Midbrain (tissue), 1 donor: ENCODE measurements around the gene FIGLA.

Experiments used
- DNase-seq: peaks from one replicate; lab custom pipeline; 2025; lab: John Stamatoyannopoulos, UW

The FIGLA gene, protein sequence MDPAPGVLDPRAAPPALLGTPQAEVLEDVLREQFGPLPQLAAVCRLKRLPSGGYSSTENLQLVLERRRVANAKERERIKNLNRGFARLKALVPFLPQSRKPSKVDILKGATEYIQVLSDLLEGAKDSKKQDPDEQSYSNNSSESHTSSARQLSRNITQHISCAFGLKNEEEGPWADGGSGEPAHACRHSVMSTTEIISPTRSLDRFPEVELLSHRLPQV

DNA sequence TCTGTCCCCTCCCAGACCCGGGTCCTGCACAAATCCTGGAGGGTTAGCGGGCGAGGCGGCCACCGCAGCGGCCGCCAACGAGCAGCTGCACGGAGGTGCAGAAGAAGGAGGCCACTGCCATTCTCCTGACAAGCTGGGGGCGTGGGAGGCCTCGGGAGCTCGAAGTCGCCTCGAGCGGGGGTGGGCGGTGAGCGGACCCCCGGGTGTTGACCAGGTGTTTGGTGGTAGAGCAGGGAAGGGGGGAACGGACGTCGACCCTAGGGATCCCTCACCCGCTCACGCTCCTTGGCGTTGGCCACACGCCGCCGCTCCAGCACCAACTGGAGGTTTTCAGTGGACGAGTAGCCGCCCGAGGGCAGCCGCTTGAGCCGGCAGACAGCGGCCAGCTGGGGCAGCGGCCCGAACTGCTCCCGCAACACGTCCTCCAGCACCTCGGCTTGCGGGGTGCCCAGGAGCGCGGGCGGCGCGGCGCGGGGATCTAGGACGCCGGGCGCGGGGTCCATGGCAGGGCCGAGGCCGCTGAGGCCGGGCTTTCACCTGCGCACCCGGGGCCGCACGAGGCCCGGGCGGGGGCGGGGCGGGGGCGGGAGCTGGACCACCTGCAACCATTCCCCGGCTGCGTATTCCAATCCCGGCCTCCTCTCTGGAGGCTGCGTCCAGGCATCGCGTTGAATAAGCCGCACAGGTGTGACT, at the start of gene FIGLA:
Gene FIGLA (minus strand): TSS at position 508 of the 693 bp plus-strand sequence. CDS start 5 bp downstream, at position 503.
- DNase-seq = no peak

DNA sequence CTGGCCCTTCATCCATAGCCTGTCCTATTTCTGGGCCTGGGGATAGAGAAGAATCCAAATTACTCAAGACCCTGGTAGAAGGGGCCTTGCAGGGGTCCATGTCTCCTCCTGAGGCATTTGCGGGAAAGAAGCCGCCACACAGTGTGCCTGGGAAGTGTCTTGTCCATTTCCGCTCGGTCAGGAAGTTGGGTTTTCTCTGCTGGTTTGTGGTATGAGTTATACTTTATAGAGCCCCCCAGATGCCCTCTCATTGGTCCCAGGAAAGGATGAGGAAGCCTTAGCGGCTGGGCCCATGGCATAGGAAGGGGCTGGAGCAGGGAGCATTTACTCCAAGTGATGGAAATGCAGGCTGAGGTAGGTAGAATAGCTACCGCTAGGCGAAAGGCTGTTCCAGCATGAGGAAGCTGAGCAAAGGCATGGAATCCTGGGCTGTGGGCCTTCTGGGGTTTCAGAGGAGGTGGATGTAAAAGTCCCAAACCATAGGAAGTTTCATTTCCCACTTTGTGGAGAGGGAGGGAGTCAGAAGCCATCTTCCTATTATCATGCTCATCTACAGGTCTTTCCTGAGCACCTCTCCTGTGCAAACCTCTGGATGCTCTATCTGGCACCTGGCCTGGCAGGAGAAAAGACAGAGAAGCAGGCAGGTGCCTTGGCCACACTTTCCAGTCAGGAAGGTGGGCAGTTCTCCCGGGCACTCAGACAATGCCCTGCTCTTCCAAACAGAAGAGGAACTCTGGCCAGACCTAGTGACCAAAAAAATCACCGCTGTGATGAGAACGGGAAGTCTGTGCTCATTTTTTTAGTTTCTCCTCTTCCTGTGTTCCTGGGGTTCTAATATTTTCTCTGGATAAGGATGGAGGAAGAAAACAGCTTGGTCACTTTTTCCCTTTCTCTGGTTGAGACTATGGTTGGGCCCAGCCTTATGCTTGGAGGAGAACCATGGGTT, 47.8 kb upstream of the FIGLA start:
- DNase-seq = no peak

DNA sequence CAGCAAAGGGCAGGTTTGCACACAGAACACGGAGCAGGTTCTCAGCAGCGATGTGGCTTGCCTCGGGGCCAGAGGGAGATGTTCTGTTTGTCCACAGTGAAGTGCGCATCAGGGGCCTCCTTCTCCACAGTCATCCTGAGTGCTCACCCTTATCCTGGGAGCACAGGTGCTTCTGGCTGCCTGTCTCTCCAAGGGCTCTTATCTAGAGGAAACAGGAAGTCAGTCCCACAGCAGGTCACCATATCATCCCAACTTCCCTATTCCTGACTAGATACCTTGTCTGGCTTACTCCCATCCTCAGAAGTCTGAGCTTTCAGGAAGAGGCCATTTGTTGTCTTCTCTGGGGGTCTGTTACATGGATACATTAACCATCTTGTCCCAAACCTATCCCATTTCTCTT, 45.2 kb upstream of the FIGLA start, which contains the start of gene CD207:
Gene CD207 (minus strand): TSS at position 174 of the 400 bp plus-strand sequence. CDS start 40 bp downstream, at position 134.
- DNase-seq = no peak

DNA sequence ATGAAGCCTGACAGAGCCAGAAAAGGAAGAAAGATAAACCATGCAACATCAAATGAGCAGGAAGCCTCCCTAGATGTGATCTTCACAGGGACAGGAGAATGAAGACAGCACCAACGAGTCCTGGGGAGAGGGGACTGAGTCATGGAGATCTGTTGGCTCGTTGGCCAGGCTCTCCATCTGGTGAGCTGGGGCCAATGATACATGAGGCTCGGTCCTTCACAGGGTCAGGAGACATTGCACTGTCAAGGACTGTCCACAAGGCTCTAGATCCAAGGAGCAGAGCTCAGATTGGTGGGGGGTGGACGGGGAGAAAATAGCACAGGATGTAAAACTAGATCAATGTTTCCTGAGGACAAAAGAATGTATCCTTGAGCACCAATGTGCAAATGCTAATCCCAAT, 44.4 kb upstream of the FIGLA start:
- DNase-seq = no peak

DNA sequence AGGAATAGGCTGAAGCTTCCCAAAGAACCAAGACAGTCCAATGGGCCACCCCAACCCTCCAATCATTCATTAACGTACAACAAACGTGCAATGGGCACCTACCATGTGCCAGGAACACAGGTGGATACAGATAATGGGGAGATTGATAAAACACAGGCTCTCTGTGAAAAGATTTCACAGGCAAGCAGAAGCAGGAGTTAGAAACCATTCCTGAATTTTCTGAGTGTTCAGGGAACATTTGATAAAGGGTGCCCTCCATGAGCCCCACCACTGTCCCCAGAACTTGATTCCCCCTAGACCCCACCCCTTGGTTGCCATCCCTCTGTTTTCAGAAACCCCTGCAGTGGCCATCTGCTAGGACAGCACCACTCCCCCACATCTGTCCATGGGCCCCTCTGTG, 43.7 kb upstream of the FIGLA start:
- no peak for DNase-seq

DNA sequence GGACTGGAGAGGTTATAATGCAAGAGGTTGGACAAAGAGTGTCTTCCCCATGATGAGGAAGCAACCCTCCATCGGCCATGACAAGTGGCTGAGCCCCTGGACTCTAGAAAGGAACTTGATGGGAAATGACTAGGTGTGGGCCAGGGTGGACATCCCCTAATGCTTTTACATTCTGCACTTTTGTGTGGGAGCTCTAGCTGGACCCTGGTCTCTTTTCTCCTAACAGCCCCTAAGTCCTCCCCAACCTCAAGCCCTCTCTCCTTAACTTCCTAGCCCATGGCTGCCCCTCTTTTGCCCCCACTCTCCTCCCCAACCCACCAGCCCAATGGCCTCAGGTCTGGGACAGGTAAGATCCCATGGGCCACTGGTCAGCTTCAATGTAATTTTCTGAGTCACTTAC, 42.8 kb upstream of the FIGLA start:
- DNase-seq = no peak

DNA sequence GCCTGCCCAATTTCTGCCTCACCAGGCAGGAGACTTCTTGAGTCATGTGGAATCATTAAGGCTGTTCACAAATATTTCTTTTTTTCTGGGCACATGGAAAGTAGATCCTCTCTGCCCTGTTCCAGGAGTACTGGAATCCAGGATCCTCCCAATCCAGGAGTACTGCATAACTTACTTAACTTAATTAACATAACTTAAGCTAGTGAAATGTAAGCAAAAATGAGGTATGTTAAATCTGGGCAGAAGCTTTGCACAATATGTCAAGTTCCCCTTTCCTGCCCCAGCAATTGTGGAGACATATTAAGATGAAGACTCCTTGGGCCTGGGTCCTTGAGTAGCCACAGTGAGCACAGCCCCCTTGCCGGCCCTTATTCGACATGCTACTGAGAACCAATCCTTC, 41.9 kb upstream of the FIGLA start:
- DNase-seq = no peak

DNA sequence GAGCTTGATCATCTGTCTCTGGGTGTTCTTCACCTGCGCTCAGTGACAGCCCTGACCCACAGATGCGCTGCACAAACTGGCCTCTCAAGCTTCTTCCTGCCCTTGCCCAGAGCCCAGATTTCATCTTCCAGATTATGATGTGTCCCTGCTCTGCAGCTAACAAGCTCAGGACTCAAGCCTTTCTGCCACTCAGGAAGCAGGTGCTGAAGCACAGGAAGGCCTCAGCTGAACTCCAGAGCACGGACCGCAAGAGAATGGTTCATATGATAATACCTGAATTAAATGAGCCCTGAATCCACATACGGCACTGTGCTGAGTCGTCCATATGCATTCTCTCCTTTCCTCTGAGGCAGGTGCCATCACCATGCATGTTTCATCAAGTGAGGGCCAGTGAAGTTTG, 41.4 kb upstream of the FIGLA start:
- no peak for DNase-seq

DNA sequence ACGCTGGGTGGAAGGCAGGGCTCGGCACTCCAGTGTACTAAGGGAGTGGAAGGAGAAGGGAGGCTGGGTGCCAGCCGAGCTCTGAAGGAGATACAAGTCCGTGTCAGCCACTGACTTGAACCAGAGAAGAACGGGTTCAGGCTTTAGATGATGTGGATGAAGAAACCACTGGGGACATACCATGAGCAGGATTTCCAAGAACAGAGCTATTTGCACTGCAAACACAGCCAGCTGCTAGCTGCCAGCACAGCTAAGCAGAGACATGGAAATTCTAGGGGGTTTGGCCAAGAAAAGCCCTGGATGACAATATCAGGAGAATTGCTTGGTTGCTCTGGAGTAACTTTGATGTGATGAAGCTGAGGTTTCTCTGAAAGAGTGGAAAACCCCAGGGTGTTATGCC, 39.9 kb upstream of the FIGLA start:
- no peak for DNase-seq

DNA sequence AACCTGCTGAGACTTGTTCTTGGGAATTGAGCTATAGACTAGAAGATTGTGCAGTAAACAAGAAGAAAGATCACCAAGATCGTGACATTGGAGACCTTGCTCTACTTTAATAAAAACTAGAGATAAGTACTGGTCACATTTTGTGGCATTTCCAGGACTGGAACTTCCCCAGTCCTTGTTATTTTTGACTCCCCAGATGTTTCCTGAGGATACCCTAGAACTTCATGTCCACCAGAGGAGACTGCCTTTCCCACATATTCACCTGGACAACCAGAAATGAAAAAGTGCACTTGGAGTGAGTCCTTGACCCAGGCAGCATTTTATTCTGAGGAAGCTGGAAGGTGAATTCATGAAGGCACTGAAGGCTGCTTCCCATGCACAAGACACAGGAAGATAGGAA, 39.5 kb upstream of the FIGLA start:
- DNase-seq = no peak

DNA sequence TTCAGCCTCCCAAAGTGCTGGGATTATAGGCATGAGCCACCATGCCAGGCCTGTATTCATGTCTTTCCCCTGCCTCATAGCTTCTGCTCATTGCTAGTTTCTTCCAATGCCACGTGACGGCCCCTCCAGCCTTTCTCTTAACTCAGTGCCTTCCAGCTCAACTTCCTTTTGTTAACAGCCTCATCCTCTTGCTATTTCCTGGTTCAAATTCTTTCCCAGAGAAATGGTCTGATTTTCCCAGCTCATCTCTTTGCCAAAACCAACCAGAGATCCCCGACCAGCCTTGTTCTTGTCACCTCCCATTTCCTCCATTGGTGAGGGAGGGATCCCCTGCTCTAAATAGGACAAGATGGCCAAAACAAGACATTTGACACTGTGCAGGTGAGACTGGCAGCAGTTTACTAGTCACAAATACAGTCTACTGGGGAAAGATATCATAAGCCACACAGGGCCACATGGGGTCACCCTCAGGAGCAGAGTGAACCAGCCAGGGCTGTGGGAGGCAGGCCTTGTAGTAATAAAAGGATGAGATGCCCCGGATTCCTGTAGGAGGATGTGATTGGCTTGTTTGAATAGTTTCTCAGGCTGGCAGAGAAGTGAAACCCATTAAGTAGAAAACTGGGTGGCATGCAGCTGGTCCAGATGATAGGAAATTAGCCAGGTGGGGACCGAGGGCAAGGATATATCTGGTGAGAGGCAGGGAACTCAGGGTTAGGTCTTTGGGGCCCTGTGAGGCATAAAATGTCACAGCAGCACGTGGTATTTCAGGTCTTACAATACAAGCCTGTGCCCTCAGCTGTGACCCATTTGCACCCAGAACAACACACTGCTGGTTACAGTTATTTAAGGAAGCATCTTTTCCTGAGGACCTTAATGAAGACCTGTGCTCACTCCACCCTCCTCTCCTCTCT, 38.7 kb upstream of the FIGLA start:
- no peak for DNase-seq

DNA sequence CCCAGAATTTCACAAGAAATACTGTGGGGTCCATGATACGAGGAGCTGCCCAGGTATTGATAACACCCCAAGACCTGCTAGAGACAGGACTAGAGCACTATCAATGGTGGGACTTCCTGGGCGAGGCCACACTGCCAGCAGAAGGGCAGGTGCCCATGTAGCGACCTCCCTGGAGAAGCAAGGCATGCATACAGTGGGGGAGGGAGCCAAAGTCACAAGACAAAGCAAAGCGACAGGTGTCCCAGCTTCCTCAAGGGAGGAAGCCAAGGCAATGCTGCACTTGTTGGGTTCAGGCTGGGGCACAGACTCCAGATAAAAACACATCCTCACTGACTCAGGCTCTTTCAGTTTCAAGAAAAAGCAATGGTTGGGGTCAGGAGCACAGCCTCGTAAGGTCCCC, 37.7 kb upstream of the FIGLA start:
- no peak for DNase-seq

DNA sequence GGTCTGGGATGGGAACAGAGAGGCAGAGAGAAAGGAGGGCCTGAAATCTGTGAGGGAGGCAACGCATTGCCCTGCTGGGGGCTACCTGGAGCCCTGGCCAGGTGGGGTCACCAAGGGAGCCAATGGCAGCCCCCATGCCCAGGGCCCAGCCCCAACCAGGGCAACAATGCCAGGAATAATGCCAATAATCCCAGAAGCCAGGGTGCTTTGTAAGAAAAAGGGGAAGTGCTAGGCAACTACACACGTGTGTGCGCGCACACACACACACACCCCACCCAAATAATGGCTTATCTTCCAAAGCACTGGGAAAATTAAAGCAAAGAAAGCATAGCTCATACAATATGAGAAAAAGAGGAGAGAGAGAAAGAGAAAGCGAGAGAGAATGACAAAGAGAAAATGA, 36.9 kb upstream of the FIGLA start:
- no peak for DNase-seq

DNA sequence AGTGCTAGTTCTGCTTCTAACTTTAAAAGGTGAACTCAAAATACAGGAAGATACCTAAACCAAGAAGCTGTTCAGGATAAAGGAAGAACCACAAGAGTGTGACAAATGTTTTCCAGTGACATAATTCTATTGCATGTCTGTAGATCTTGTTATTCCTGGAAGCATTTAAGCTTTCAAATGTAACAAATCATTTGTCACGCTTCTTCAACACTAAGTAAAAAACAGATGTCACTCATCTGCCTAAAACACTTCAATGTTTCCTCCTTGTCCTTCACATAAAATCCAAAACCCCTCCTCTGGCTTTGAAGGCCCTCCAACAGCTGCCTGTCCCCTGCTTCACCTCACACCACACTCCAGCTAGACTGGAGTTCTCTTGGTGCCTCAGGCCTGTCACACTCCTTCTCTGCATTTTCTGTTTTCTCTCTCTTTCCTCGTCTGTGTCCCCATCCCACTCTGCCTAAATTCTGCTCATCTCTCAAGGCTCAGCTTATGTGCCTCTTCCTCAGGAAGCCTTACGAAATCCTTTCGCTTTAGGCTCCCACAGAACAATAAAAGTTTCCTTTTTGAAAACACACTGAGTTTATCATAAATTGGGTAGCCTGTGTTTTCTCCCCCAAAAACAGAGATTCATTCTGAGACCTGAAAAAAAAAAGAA, 36.4 kb upstream of the FIGLA start:
- DNase-seq = no peak

DNA sequence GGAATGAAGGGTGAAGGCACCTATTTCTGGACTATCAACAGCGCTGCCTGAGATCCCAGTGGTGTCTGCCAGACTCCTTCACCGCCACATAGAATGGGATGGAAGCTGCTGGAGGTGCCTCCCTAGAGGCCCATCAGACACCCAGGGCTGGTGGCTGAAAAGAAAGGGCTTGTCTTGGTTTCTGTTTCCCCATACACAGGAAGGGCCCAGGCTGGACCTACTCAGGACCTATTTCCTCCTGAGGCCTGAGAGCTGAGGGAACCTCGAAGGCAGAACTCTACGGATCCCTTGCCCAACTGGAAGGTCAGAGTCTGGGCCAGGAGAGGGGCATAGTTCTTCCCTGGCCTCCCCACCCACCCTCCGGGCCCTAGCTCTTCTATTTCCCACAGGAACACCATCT, 32.8 kb upstream of the FIGLA start:
- no peak for DNase-seq

DNA sequence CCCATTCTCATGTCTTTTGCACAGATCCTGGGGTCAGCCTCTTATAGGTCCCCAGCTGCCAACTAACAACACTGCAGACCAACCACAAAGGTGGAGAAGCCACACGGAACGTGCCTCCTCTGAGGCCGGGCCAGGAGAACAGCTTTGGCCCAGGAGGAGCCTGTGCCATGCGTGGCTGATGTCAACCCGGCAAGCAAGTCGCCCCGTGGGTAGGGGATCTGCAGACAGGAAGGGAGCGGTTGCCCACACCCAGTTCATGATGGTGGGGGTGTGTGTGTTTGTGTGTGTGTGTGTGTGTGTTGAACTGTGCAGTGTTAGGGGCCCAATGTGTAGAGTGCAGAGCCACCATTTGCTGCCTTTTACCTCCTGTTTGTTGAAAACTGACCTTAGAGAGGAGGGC, 32.4 kb upstream of the FIGLA start:
- no peak for DNase-seq

DNA sequence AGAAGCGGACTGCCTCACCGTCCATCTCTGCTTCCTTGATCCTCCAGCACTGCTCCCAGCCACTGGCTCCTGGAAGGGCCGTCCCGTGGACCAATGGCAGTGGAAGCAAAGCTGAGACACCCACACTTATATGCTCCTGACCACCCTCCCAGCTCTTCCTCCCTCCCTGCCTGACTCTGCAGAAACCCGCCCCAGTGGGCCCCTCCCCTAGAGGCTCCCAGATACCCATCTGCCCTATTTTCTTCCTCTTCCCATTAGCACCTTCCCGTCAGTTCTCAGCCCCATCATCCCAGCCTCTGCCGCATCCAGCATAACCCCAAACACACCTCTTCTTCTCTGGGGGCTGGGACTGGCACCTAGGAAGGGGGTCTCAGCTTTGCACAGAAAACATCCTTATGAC, 30.1 kb upstream of the FIGLA start, which contains the start of gene CLEC4F:
Gene CLEC4F (minus strand): TSS at position 101 of the 400 bp plus-strand sequence. CDS start 76 bp downstream, at position 25.
- no peak for DNase-seq

DNA sequence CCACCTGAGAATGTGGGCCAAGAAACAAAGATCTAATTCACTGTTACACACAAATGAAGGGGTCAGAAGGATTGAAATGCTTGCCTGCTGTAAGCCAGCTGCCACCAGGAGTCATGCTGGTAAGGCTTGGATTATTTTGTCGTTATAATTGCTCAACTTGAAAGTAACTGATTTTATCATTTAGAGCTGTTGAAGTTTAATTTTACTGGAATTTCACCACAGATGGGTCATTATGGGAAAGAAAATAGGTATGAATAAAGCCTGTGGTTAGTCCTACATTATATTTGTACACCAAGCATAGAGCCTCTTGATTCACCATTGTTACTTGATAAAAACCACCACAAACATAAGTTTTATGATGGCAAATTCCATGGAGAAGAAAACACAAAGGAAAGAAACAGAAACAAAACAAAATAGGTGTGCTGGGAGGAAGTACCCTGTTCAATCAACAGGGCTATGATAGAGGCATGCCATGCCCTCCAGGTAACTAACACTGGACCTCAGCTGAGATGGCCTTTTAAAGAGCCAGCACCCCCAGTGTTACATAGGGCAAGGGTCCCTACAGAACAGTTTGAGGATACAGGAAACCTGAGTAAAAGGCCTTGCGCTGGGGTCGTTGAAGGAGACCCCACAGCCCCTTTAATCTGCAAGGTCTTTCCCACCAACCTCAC, 27.0 kb upstream of the FIGLA start:
- no peak for DNase-seq

DNA sequence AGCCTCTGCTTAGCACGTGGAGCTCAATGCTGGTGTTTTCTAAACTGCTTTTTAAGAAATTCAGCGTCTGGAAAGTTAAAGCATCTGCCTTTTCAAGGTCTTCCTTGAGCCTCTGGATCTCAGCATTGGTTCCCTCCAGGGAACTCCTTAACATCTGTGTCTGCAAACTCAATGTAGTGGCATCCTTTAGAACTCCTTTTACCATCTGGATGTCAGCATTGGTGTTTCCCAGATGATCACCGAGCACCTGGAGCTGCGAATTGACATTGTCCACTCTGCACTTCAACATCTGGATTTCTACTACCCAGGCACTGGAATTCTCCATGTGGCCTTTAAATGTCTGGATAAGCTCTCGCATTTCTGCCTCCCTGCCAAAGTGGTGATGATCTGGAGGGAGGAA, 26.3 kb upstream of the FIGLA start:
- DNase-seq = no peak
